C4-2B (cell line): ENCODE results near the gene LCN1.
"Not testable (repeated sequence)": the region's sequence is repeated elsewhere in the genome, so short reads cannot be mapped to it uniquely, and the experiment has no call there.

Source experiments
- H3K27ac ChIP-seq: fragments of 450-650 bp; 2 replicates; pipeline ENCODE4 v1.5.1; 2017
- ZFX ChIP-seq: fragments of 450-650 bp; IDR thresholded peaks from 2 replicates; pipeline ENCODE4 v1.6.1; 2017
- TF ChIP-seq, protein P1 (sequence below): fragments of 450-650 bp; conservative IDR thresholded peaks from 2 replicates; pipeline ENCODE4 v1.5.1; 2017; ENCODE audit warnings: mild to moderate bottlenecking

The LCN1 gene

DNA sequence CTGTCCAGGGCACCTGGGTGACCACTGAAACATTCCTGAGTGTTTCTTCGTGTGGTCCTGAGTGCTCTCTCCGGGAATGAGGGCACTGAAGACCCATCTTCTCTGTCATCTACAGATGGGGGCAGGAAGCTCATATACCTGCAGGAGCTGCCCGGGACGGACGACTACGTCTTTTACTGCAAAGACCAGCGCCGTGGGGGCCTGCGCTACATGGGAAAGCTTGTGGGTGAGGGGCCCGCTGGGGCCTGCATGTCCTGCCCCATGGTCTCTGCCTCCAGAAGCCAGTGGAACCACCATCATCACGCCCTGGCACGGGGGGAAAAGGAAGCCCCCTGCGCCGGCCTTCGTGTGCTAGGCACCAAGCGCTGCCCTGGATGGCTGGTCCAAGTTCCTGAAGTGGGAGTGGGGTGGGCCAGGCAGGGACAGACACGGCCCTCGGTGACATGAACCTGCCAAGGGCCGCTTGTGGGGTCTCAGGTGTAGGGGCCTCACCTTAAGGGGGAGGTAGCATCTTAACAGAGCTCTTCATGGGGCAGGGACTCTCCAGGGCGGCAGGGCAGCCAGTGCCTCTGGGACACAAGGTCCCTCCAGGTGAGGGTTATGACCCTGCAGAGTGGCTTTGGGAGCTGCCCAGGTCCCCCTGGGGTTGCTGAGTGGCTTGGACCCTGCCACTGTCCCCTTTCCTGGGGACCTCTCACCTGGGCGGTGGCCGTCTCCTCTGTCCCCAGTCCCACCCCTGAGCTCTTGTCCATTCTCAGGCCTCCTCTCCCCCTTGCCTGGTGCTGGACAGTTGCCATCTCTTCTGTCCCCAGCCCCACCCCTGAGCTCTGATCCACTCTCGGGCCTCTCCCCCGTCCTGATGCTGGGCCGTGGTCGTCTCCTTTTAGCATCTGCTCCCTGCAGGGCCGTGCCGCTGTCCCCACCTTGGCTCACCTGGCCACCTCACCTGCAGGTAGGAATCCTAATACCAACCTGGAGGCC lies 26.8 kb downstream of the LCN1 start:
- TF ChIP-seq ZFX = no peak
- TF ChIP-seq, protein P1, sequence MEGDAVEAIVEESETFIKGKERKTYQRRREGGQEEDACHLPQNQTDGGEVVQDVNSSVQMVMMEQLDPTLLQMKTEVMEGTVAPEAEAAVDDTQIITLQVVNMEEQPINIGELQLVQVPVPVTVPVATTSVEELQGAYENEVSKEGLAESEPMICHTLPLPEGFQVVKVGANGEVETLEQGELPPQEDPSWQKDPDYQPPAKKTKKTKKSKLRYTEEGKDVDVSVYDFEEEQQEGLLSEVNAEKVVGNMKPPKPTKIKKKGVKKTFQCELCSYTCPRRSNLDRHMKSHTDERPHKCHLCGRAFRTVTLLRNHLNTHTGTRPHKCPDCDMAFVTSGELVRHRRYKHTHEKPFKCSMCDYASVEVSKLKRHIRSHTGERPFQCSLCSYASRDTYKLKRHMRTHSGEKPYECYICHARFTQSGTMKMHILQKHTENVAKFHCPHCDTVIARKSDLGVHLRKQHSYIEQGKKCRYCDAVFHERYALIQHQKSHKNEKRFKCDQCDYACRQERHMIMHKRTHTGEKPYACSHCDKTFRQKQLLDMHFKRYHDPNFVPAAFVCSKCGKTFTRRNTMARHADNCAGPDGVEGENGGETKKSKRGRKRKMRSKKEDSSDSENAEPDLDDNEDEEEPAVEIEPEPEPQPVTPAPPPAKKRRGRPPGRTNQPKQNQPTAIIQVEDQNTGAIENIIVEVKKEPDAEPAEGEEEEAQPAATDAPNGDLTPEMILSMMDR = no peak
- H3K27ac ChIP-seq = no peak overlapping the region

DNA sequence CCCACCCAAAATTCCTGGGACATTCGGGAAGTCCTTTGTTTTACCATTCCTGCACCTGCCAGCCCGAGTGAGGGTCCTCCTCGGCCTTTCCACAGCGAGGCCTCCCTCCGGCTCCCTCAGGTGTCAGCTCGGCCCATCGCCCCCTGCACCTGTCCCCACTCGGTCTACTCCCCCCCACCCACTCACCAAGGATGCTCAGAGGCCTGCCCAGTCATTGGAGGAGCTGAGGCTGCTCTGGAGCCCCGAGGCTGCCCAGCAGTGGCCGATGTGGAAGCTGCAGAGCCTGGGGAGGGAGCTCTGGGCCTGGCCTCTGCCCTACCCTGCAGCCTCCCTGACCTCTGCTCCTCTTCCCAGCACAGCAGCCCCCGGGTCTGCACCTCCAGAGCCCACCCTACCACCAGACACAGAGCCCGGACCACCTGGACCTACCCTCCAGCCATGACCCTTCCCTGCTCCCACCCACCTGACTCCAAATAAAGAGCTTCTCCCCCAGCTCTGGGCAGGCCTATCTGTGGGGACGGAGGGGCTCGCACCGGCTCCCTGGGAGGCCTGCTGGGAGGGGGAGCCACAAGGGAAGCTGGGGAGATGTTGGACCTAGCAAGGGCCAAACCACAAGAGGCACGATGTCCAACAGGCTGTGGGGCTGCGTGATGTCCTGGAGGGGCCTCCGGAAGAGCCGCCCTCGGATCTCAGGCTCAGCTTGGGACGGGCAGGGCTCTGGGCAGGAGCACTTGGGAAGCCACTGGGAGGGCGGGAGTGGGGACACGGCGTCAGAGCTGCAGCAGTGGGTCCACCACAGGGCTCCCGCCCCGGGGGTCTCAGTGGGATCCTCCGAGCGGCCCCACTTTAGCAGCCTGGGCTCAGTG lies 28.5 kb downstream of the LCN1 start:
- H3K27ac ChIP-seq = not testable (repeated sequence)

DNA sequence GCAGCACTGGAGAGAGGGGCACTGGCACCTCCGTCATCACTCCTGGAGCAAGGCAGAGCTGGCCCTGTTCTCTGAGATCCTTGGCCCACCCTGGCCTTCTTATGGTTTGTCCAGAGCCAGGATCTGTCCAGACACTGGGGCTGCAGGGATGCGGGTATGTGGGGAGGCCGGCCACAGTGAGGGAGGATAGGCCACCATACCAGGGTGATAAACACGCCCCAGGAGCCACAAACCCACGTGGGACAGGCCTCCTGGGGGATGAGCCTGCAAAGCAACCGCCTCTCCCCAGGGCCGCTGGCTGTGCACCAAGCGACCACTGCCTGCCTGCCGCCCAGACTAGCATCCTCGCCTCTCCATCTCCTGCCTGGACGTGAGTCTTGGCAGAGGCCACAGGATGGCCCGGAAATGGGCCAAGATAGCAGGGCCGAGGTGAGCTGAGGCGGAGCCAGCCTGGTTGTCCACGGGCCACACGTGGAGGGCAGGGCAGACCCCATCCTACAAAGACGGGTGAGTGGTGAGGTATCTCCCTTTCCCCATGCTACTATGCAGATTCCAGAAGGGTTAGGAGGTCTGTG lies 29.2 kb downstream of the LCN1 start:
- H3K27ac ChIP-seq = no peak overlapping the region
- TF ChIP-seq, protein P1 = no peak
- TF ChIP-seq ZFX = no peak

DNA sequence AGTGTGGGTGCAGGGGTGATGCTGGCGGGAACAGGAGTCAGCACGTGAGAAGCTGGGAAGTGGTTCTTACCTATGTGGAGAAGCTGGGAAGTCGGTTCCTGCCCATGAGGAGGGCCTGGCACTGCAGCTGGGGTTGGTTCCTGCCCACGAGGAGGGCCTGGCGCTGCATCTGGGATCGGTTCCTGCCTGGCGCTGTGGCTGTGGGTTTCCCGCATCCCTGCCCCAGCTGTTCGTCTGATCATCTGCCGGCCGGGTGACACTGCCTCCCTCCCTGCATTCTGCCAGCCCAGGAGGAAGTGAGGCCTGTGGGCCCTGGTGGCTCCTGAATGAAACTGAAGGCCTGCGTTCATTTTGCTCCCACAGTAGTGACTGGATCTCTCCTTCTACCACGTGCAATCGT lies 29.8 kb downstream of the LCN1 start:
- no peak for TF ChIP-seq ZFX
- TF ChIP-seq, protein P1 = no peak
- no peak overlapping the region for H3K27ac ChIP-seq

DNA sequence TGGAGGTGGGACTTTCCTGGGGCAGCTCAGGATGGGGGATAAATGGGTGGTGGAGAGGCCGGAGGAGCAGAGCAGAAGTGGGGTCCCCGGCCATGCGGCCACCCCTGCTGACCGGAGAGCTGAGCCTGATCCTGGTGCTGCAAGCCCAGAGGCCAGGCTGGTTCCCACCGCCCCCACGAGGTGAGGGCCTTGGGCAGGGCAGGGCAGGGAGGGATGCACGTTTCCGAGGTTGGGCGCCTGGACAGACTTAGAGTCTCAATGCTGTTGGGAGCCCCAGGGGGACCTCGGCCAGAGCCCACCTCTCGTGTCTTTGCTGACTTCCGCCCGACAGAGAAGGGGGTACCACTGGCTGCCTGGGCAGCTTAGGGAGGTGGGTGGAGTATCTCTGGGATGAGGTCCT lies 30.2 kb downstream of the LCN1 start:
- H3K27ac ChIP-seq = no peak overlapping the region
- TF ChIP-seq ZFX = no peak
- TF ChIP-seq, protein P1 = no peak

DNA sequence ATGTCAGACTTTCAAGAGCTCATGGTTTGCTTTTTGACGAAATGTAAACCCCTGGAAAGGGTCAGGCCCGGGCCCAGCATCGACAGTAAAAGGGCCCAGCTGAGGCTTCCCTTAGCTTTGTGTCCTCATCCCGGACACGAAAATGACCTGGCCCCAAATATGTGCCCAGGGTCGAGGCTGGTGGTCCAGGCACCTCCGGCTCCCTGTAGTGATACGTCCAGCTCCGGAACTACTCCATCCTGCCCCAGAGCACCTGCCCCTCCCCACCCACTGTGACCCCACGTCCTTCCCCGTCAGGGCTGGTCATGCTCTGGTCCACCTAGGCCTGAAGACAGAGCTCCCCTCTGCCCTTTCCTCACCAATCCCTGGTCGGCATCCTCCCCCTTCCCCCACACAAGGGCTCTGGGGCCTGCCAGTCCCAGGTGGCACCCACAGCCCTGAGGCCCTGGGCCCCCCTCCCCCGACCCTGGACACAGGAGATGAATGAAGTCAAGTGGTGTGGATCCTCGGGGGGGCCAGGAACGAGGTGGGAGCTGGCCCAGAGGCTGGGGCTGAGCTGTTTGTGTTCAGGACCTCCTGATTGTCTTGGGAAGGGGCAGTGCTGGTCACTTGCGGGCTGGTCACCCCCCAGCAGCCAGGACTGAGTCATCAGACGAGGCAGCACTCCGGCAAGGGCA lies 30.9 kb downstream of the LCN1 start:
- TF ChIP-seq, protein P1 = no peak
- TF ChIP-seq ZFX = no peak
- no peak overlapping the region for H3K27ac ChIP-seq

DNA sequence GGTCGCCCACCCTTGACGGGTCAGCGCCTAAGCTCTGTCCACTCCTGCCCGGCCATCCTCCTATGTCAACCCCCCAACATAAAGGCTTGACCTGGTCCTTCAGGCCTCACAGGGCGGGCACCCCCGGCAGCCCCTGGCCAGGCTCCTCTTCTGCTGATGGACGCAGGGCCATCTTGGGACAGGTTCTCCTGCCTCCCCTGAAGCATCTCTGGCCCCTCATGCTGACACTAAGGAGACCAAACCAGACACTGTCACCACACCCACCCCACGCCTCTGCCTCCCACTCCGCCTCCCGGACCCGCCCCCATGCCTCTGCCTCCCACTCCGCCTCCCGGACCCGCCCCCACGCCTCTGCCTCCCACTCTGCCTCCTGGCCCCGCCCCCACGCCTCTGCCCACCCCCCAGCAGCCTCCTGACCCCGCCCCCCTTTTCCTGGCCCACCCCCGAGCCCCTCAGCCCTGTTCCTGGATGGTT lies 31.5 kb downstream of the LCN1 start:
- TF ChIP-seq ZFX = no peak
- TF ChIP-seq, protein P1 = no peak
- H3K27ac ChIP-seq = no peak overlapping the region
